Measurements from ENCODE around the gene SERPING1.

DNA sequence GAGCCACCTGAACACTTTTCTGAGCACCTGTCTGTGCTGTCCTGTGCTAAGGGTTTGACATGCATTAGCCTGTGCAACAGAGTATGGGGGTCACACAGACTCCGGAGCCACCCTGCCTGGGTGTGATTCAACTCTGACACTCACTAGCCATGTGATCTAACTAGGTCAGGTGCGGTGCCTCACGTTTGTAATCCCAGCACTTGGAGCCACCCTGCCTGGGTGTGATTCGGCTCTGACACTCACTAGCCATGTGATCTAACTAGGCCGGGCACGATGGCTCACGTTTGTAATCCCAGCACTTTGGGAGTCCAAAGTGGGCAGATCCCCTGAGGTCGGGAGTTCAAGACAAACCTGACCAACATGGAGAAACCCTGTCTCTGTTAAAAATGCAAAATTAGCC is 41.4 kb upstream of the SERPING1 start:
- no peak for TF ChIP-seq POLR2AphosphoS5 (IDR thresholded peaks at IDR 0.05; ENCODE audit: low read depth, low read length)
- TF ChIP-seq POLR2A (IDR thresholded peaks at IDR 0.05; ENCODE audit: low read depth, low read length), result no peak
